ENCODE data around the gene CHRNA5.

DNA sequence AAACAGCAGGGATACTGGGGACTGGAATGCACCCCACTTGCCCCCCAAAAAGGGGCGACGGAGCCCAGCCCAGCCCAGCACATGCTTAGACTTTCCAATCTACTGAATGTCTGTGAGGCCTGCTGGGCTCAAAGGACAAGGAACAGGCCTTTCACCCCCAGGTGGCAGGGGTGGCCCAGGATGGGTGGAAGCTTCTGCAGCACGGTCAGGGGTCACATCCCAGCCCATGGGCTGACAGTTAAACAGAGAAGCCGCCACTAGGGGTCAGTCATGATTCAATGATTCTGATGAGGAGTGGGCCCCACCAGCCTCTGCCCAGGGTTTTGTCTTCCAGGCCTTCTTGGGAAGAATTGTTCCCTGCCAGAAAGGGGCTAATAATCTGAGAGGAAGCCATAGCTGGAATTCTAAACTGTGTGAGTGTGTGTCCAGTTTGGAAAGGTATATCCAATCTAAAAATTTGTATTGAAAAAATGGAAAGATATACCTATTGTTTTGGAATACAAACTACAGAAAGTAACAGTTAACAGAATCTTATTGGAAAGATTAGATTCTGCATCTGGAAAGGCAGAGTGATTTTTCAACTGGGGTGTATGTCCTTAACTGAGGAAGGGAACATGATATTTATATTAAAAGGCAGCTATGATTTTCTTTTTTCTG is 73.5 kb downstream of the CHRNA5 start:
- TF ChIP-seq YY1 (IDR thresholded peaks at IDR 0.05; ENCODE audit: insufficient read depth, insufficient read length) (no peak), ZNF274 (IDR thresholded peaks at IDR 0.05; ENCODE audit: low read depth, low read length) (no peak)
